Fibroblast of villous mesenchyme (primary cell): Measurements from ENCODE around the gene RNF217. TPM values are rescaled to one million over a fixed set of nuclear protein-coding genes. Genes with fewer than 3 reads are reported as not detected.
A peak's percentile ranks its signal among the peaks of the same experiment; 100 is the strongest.

Source experiments
- DNase-seq: peaks from one replicate; pipeline ENCODE4 v3.0.0-alpha.2; 2010; ENCODE audit warnings: low read depth
- H3K4me3 ChIP-seq: 2 replicates; pipeline ENCODE4 v1.5.1; 2011; ENCODE audit warnings: low read depth, mild to moderate bottlenecking, low read length
- CTCF ChIP-seq: IDR thresholded peaks from 2 replicates; pipeline ENCODE4 v1.5.1; 2012; ENCODE audit warnings: low read depth, mild to moderate bottlenecking, low read length; ENCODE audit not compliant: insufficient read depth
- total RNA-seq: library from RNA; depleted of rRNA; stranded (reverse); fragments of >200 nt; gene quantifications from 2 replicates; pipeline ENCODE4 v1.2.3, GENCODE V29; 2012

The RNF217 gene
- total RNA-seq, 1 donor = 25.5 TPM

DNA sequence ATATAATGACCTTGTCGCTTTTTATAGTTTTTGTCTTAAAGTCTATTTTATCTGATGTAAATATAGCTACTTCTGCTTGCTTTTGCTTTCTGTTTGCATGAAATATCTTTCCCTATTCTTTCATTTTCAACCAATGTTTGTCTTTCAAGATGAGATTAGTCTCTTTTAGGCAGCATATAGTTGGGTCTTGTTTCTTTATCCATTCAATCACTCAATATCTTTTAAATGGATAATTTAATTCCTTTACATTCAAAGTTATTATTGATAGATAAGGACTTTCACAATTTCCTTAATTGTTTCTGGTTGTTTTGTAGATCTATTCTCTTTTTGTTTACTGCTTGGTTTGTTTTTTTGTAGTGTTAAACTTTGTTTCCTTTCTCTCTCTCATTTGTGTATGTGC is 147.8 kb downstream of the RNF217 start:
- DNase-seq = no peak
- TF ChIP-seq CTCF = no peak
- H3K4me3 ChIP-seq = no peak overlapping the region

DNA sequence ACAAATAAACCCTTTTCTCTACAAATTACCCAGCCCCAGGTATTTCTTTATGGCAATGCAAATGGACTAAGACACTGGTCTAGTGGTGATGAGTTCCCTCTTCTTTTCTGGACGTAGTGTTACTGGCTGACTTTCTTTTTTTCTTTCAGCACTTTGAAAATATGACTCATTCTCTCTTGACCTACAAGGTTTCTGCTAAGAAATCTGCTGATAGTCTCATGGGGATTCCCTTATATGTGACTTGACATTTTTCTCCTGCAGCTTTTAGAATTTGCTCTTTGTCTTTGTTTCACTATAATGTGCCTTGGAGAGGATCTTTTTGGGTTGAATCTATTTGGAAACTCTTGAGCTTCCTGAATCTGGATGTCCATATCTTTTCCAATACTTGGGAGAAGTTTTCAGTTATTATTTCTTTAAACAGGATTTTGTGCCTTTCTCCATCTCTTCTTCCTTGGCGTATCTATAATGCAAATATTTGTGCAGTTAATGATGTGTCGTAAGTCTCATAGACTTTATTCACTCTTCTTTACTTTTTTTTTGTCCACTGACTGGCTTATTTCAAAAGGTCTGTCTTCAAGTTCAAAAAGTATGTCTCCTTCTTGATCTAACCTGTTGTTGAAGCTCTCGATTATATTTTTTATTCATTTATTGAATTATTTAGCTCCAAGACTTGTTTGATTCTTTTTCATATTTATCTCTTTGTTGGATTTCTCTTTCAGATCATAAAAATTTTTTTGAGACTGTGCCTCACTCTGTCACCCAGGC is 149.2 kb downstream of the RNF217 start:
- TF ChIP-seq CTCF = no peak
- no peak overlapping the region for H3K4me3 ChIP-seq
- DNase-seq = no peak

DNA sequence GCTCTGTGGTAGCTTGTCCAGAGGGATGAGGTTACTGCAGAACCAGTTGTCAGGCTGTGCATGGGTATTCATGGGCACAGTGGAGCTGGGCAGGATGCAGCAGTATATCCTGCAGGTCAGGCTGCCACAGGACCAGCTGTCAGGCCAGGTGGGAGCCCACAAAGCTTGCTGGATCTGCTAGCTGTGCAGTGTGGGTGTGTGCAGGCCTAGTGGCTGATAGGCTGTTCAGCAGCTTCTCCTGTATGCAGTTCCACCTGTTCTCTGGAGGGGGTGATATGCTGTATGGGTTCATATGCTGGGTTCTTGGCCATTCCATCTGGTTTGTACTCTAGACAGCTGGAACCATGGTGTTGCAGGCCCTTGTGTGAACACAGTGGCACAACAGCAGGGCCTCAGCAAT is 150.7 kb downstream of the RNF217 start:
- no peak for DNase-seq
- TF ChIP-seq CTCF = no peak
- H3K4me3 ChIP-seq = no peak overlapping the region

DNA sequence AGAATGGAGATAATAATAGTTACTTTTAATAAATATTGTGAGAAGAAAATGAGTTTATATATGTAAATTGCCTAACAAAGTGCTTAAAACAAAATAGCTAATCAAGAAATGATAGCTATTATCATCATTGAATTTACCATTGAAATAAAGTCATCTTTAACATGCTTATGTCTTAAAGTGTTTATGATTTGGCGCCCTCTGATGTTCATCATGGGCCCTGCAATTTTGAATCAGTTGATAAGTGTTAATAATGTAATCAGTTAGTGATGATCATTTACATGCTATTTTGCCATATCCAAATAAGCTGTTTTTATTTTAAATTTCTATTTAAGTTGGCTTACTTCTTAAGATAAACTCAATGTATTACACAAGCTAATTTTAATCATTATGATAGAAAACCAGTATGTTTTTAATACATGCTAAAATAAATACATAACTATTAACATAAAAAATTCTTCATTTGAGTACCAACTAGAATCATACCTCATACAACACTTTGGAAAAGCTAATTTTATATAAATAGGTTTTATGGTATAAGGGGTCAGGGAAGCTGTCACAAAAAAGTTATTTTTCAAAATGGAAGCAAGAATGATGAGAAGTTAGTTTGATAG is 152.1 kb downstream of the RNF217 start:
- TF ChIP-seq CTCF = peak; percentile 81
- H3K4me3 ChIP-seq = no peak overlapping the region
- peak; percentile 70 for DNase-seq

- DNase-seq = no peak
- H3K4me3 ChIP-seq = no peak overlapping the region
- TF ChIP-seq CTCF = no peak
Observed at GRCh38 chr6:125116170-125116569, 153.9 kb downstream of the RNF217 start.

GRCh38 chr6:125116710-125117109 is 154.5 kb downstream of the RNF217 start:
- no peak for TF ChIP-seq CTCF
- DNase-seq = no peak
- H3K4me3 ChIP-seq = no peak overlapping the region
